A673 (cell line): ENCODE measurements around the gene ARL8A. TPM values are rescaled to one million over a fixed set of nuclear protein-coding genes. Genes with fewer than 3 reads are reported as not detected.

Experiments used
- BruUV-seq: library from RNA; stranded (reverse); fragments of 400-500 nt; replicated peaks from 2 replicates; lab custom pipeline; 2021; lab: Mats Ljungman, UMichigan
- CTCF ChIA-PET: fragments of 300-600 bp; sonication (Branson Sonifier 250); formaldehyde crosslinking; loops from one replicate; lab custom pipeline; 2022; ENCODE audit warnings: antibody characterized with exemption; lab: Charles Lee
- POLR2A ChIA-PET: fragments of 300-600 bp; sonication (Branson Sonifier 250); formaldehyde crosslinking; loops from one replicate; lab custom pipeline; 2022; ENCODE audit warnings: antibody characterized with exemption; ENCODE audit not compliant: low non-redundant PET; lab: Charles Lee
- DNase-seq: peaks from one replicate; pipeline ENCODE4 v3.0.0-alpha.2; 2015; ENCODE audit warnings: low spot score
- H3K27ac ChIP-seq: fragments of 200-600 bp; sonication (generic); 2 replicates; pipeline ENCODE4 v1.5.1; 2016; ENCODE audit warnings: mixed run types, low read depth, mild to moderate bottlenecking, mixed read lengths, antibody characterized with exemption, low read length; ENCODE audit not compliant: poor library complexity, severe bottlenecking
- H3K27me3 ChIP-seq: fragments of 200-600 bp; sonication (generic); replicated peaks from 2 replicates; pipeline ENCODE4 v1.6.1; 2017; ENCODE audit warnings: mixed run types, low read depth, mild to moderate bottlenecking, mixed read lengths, antibody characterized with exemption, low read length; ENCODE audit not compliant: insufficient read depth, poor library complexity
- H3K36me3 ChIP-seq: fragments of 200-600 bp; sonication (generic); 2 replicates; pipeline ENCODE4 v1.6.1; 2016; ENCODE audit warnings: mixed run types, mild to moderate bottlenecking, mixed read lengths, antibody characterized with exemption, low read length; ENCODE audit not compliant: insufficient read depth, poor library complexity, severe bottlenecking
- H3K4me1 ChIP-seq: fragments of 200-600 bp; sonication (generic); 2 replicates; pipeline ENCODE4 v1.6.1; 2017; ENCODE audit warnings: mixed run types, mild to moderate bottlenecking, mixed read lengths, antibody characterized with exemption, low read length; ENCODE audit not compliant: insufficient read depth, poor library complexity, severe bottlenecking
- H3K4me3 ChIP-seq: fragments of 200-600 bp; sonication (generic); 2 replicates; pipeline ENCODE4 v1.5.1; 2016; ENCODE audit warnings: low read depth, mixed run types, mild to moderate bottlenecking, mixed read lengths, low read length; ENCODE audit not compliant: poor library complexity, severe bottlenecking
- H3K9me3 ChIP-seq: fragments of 200-600 bp; sonication (generic); 2 replicates; pipeline ENCODE4 v1.6.1; 2016; ENCODE audit warnings: mixed run types, low read depth, mild to moderate bottlenecking, mixed read lengths, antibody characterized with exemption, low read length; ENCODE audit not compliant: poor library complexity, severe bottlenecking
- EZH2 ChIP-seq: fragments of 200-600 bp; sonication (generic); IDR thresholded peaks from 2 replicates; pipeline ENCODE4 v1.6.1; 2017; ENCODE audit warnings: borderline replicate concordance, low read depth, mild to moderate bottlenecking, mixed read lengths, antibody characterized with exemption, low read length; ENCODE audit not compliant: poor library complexity, severe bottlenecking
- intact Hi-C: fragments of 100-400 bp; cut with micrococcal nuclease; formaldehyde crosslinking; loops from one replicate; pipeline ENCODE4 v1.10.0; 2022; ENCODE audit not compliant: unreplicated experiment
- total RNA-seq: library from RNA; stranded (reverse); gene quantifications from 2 replicates; pipeline ENCODE4 v1.2.3, GENCODE V29; 2021
- TF ChIP-seq, protein P1 (sequence below): fragments of 300-800, 200-600 bp; sonication (generic); conservative IDR thresholded peaks from 2 replicates; pipeline ENCODE4 v1.5.1; 2017; ENCODE audit warnings: low read depth, mild to moderate bottlenecking, antibody characterized with exemption, low read length, moderate library complexity, mixed read lengths

Gene ARL8A
- total RNA-seq, 1 experiment from 2014 or later = 41.9 TPM

DNA sequence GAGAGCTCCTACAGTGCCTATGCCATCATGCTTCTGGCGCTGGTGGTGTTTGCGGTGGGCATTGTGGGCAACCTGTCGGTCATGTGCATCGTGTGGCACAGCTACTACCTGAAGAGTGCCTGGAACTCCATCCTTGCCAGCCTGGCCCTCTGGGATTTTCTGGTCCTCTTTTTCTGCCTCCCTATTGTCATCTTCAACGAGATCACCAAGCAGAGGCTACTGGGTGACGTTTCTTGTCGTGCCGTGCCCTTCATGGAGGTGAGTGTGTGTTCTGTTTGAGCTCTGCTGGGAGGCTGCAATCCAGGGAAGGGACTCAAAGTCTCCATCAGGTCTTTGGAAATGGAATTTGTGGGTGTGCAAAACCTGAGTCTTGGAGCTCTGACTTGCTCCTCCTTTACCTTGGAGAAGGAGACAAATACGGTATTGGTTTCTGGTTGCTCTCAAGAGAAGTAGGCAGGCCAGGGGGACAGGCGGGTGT, 21.2 kb downstream of the ARL8A start:
- no peak for DNase-seq
- Histone ChIP-seq H3K4me3 (no peak overlapping the region), H3K27ac (no peak overlapping the region), H3K4me1 (peaks cover 4% of the 10 kb centered on the region), H3K27me3 (no peaks in the 10 kb centered on the region), H3K9me3 (no peaks in the 10 kb centered on the region), H3K36me3 (no peaks in the 10 kb centered on the region)
- POLR2A ChIA-PET = no interaction called here
- BruUV-seq = no TSS peak
- intact Hi-C loops = no loop called here
- CTCF ChIA-PET = no interaction called here
- TF ChIP-seq, protein P1, sequence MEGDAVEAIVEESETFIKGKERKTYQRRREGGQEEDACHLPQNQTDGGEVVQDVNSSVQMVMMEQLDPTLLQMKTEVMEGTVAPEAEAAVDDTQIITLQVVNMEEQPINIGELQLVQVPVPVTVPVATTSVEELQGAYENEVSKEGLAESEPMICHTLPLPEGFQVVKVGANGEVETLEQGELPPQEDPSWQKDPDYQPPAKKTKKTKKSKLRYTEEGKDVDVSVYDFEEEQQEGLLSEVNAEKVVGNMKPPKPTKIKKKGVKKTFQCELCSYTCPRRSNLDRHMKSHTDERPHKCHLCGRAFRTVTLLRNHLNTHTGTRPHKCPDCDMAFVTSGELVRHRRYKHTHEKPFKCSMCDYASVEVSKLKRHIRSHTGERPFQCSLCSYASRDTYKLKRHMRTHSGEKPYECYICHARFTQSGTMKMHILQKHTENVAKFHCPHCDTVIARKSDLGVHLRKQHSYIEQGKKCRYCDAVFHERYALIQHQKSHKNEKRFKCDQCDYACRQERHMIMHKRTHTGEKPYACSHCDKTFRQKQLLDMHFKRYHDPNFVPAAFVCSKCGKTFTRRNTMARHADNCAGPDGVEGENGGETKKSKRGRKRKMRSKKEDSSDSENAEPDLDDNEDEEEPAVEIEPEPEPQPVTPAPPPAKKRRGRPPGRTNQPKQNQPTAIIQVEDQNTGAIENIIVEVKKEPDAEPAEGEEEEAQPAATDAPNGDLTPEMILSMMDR = no peak
- no peak for TF ChIP-seq EZH2

DNA sequence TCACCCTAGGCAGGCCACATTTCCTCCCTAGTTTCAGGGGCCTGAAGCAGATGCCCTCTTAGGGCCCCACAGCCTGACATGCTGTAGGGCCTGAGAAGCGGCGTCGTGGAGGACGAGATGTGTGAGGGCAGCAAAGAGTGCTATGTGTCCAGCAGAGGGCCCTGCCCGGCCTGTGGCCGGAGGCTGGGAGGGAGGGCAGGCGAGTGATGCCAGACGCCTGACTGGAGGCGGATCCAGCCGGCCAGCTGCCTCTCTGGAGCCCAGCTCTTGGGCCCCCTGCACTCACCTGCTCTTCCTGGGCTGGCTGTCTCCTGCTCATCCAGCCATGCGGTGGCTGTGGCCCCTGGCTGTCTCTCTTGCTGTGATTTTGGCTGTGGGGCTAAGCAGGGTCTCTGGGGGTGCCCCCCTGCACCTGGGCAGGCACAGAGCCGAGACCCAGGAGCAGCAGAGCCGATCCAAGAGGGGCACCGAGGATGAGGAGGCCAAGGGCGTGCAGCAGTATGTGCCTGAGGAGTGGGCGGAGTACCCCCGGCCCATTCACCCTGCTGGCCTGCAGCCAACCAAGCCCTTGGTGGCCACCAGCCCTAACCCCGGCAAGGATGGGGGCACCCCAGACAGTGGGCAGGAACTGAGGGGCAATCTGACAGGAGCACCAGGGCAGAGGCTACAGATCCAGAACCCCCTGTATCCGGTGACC, 21.8 kb downstream of the ARL8A start, which contains the start of gene GPR37L1:
Gene GPR37L1, plus strand, starts transcription at position 279 of the 697 bp plus-strand sequence. Its CDS starts 47 bp downstream, at position 326.
- Histone ChIP-seq H3K27ac (no peak within 1 kb of the TSS), H3K27me3 (no peaks in the 10 kb centered on the region), H3K4me3 (no peak within 1 kb of the TSS), H3K4me1 (peaks cover 4% of the 10 kb centered on the region), H3K9me3 (no peaks in the 10 kb centered on the region), H3K36me3 (no peaks in the 10 kb centered on the region)
- no peak for TF ChIP-seq EZH2
- TF ChIP-seq, protein P1 = no peak
- ChIA-PET CTCF (interaction anchor here (0.7 kb wide), 1 partner anchor 75 kb away, joined by 3 read pairs; no protein-coding TSS in a partner anchor), POLR2A (no interaction called here)
- no peak for DNase-seq
- intact Hi-C loops = no loop called here
- BruUV-seq = no TSS peak

DNA sequence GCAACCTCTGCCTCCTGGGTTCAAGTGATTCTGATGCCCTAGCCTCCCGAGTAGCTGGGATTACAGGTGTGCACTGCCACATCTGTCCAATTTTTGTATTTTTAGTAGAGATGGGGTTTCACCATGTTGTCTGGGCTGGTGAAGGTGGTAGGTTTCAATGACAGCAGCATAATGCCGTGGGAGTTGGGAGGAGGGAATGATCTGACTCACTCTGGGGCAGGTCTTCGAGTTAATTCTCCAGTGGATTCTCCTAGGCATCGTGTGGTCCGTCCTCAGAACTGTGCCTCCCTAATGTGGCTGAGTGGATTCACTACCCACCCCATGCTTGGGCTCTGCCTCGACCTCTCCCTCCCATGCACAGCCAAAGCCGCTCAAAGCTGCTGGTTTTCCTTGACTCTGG, 23.5 kb downstream of the ARL8A start:
- intact Hi-C loops = no loop called here
- POLR2A ChIA-PET = no interaction called here
- Histone ChIP-seq H3K36me3 (no peaks in the 10 kb centered on the region), H3K27me3 (no peaks in the 10 kb centered on the region), H3K4me3 (no peak overlapping the region), H3K27ac (no peak overlapping the region), H3K4me1 (no peaks in the 10 kb centered on the region), H3K9me3 (no peaks in the 10 kb centered on the region)
- CTCF ChIA-PET = no interaction called here
- no peak for DNase-seq
- TF ChIP-seq EZH2 = no peak
- TF ChIP-seq, protein P1 = no peak
- no TSS peak for BruUV-seq
